ENCODE measurements around the gene SMCO3.

SMCO3 gene

GRCh38 chr12:14827043-14827442, 13.1 kb upstream of the SMCO3 start:
- DNase-seq (ENCODE audit: low read depth) = no peak

GRCh38 chr12:14826491-14826890, 12.5 kb upstream of the SMCO3 start:
- no peak for DNase-seq (ENCODE audit: low read depth)

GRCh38 chr12:14825256-14825655, 11.3 kb upstream of the SMCO3 start:
- DNase-seq (ENCODE audit: low read depth) = no peak

GRCh38 chr12:14824012-14824634, 10.1 kb upstream of the SMCO3 start:
- DNase-seq (ENCODE audit: low read depth) = peak; percentile 57

GRCh38 chr12:14811486-14811885, 2.5 kb downstream of the SMCO3 start:
- DNase-seq (ENCODE audit: low read depth) = no peak

- peak; percentile 28 for DNase-seq (ENCODE audit: low read depth)
Measured at GRCh38 chr12:14810953-14811483, 3.0 kb downstream of the SMCO3 start.

GRCh38 chr12:14810167-14810952, 3.6 kb downstream of the SMCO3 start:
- DNase-seq (ENCODE audit: low read depth) = no peak

- no peak for DNase-seq (ENCODE audit: low read depth)
Measured at GRCh38 chr12:14803830-14804160, 10.2 kb downstream of the SMCO3 start.

- peak; percentile 99 for DNase-seq (ENCODE audit: low read depth)
Measured at GRCh38 chr12:14803011-14803829, 10.8 kb downstream of the SMCO3 start, which contains the start of the genes C12orf60 and WBP11. Gene C12orf60, plus strand, starts transcription at chr12:14803670. Its CDS starts 19,266 bp downstream, at chr12:14822936. Gene WBP11, minus strand, starts transcription at chr12:14803478. Its CDS starts 2,095 bp downstream, at chr12:14801383.

GRCh38 chr12:14802721-14803010, 11.3 kb downstream of the SMCO3 start:
- DNase-seq (ENCODE audit: low read depth) = no peak

GRCh38 chr12:14802247-14802646, 11.7 kb downstream of the SMCO3 start:
- no peak for DNase-seq (ENCODE audit: low read depth)

- DNase-seq (ENCODE audit: low read depth) = peak; percentile 46
Measured at GRCh38 chr12:14795028-14795448, 18.9 kb downstream of the SMCO3 start.

GRCh38 chr12:14785568-14785967, 28.4 kb downstream of the SMCO3 start:
- DNase-seq (ENCODE audit: low read depth) = no peak

- DNase-seq (ENCODE audit: low read depth) = no peak
Measured at GRCh38 chr12:14784471-14784870, 29.5 kb downstream of the SMCO3 start.

- DNase-seq (ENCODE audit: low read depth) = no peak
Measured at GRCh38 chr12:14782756-14783155, 31.2 kb downstream of the SMCO3 start.

- DNase-seq (ENCODE audit: low read depth) = no peak
Measured at GRCh38 chr12:14781563-14781962, 32.4 kb downstream of the SMCO3 start.

- no peak for DNase-seq (ENCODE audit: low read depth)
Measured at GRCh38 chr12:14780859-14781258, 33.1 kb downstream of the SMCO3 start.

- DNase-seq (ENCODE audit: low read depth) = no peak
Measured at GRCh38 chr12:14779834-14780233, 34.1 kb downstream of the SMCO3 start.

GRCh38 chr12:14777271-14777670, 36.7 kb downstream of the SMCO3 start:
- DNase-seq (ENCODE audit: low read depth) = no peak

GRCh38 chr12:14776236-14776961, 37.6 kb downstream of the SMCO3 start:
- DNase-seq (ENCODE audit: low read depth) = no peak

- peak; percentile 80 for DNase-seq (ENCODE audit: low read depth)
Measured at GRCh38 chr12:14775636-14775980, 38.4 kb downstream of the SMCO3 start.

Data from amniotic epithelial cell (primary cell).